Activated T-helper 17 cell treated with anti-CD3 and anti-CD28 coated beads, Interleukin-2, amount 50 U/mL, for 72 hours (primary cell): Measurements from ENCODE around the gene ADNP. TPM values are rescaled to one million over a fixed set of nuclear protein-coding genes. Genes with fewer than 3 reads are reported as not detected.
A peak's percentile ranks its signal among the peaks of the same experiment; 100 is the strongest.

Experiments used
- ATAC-seq: fragments of 150-1000 bp; cut with Tn5 transposase; replicated peaks from 2 replicates; pipeline ENCODE4 v1.10.0; 2021; ENCODE audit warnings: mild to moderate bottlenecking, moderate library complexity
- H3K27ac Mint-ChIP-seq: one replicate; pipeline ENCODE4 v1.8.0; 2022; ENCODE audit warnings: mixed read lengths
- H3K27me3 Mint-ChIP-seq: one replicate; pipeline ENCODE4 v1.8.0; 2022; ENCODE audit warnings: mixed read lengths
- H3K36me3 Mint-ChIP-seq: one replicate; pipeline ENCODE4 v1.8.0; 2022; ENCODE audit warnings: low read depth, mild to moderate bottlenecking, mixed read lengths
- H3K4me1 Mint-ChIP-seq: one replicate; pipeline ENCODE4 v1.8.0; 2022; ENCODE audit warnings: mixed read lengths
- H3K4me3 Mint-ChIP-seq: one replicate; pipeline ENCODE4 v1.8.0; 2022; ENCODE audit warnings: mild to moderate bottlenecking, mixed read lengths
- H3K9me3 Mint-ChIP-seq: one replicate; pipeline ENCODE4 v1.8.0; 2022; ENCODE audit warnings: mixed read lengths
- total RNA-seq, 2 donors: library from RNA; stranded (reverse); gene quantifications; one replicate each; pipeline ENCODE4 v1.2.3, GENCODE V29; 2022

Gene ADNP
- total RNA-seq, 2 donors from 2014 or later = 57.9 to 75.4 TPM

- Mint-ChIP-seq H3K4me3 (peak overlapping the region; percentile 97), H3K9me3 (no peaks in the 10 kb centered on the region), H3K27me3 (no peaks in the 10 kb centered on the region), H3K36me3 (peaks cover 94% of the 10 kb centered on the region), H3K27ac (peak overlapping the region; percentile 100), H3K4me1 (peaks cover 14% of the 10 kb centered on the region)
- no peak for ATAC-seq
These were observed 26.0 kb upstream of the ADNP start for GRCh38 chr20:50957276-50957675.

GRCh38 chr20:50953821-50954220 is 22.6 kb upstream of the ADNP start:
- H3K9me3 Mint-ChIP-seq = no peaks in the 10 kb centered on the region
- no peak for ATAC-seq
- no peak overlapping the region for H3K27ac Mint-ChIP-seq
- peaks cover 97% of the 10 kb centered on the region for H3K36me3 Mint-ChIP-seq
- peaks cover 14% of the 10 kb centered on the region for H3K4me1 Mint-ChIP-seq
- no peak overlapping the region for H3K4me3 Mint-ChIP-seq
- H3K27me3 Mint-ChIP-seq = no peaks in the 10 kb centered on the region

- H3K4me3 Mint-ChIP-seq = no peak overlapping the region
- peaks cover 14% of the 10 kb centered on the region for H3K4me1 Mint-ChIP-seq
- peak overlapping the region; percentile 28 for H3K27ac Mint-ChIP-seq
- no peaks in the 10 kb centered on the region for H3K27me3 Mint-ChIP-seq
- H3K9me3 Mint-ChIP-seq = no peaks in the 10 kb centered on the region
- ATAC-seq = peak; percentile 42
- peaks cover 97% of the 10 kb centered on the region for H3K36me3 Mint-ChIP-seq
These were observed 22.0 kb upstream of the ADNP start for GRCh38 chr20:50953196-50953595.

GRCh38 chr20:50948132-50948785 is 17.0 kb upstream of the ADNP start:
- Mint-ChIP-seq H3K27ac (peak overlapping the region; percentile 45), H3K36me3 (peaks cover 100% of the 10 kb centered on the region)

GRCh38 chr20:50943069-50943468 is 11.8 kb upstream of the ADNP start:
- H3K9me3 Mint-ChIP-seq = no peaks in the 10 kb centered on the region
- H3K27ac Mint-ChIP-seq = no peak overlapping the region
- no peaks in the 10 kb centered on the region for H3K4me1 Mint-ChIP-seq
- H3K36me3 Mint-ChIP-seq = peaks cover 97% of the 10 kb centered on the region
- H3K4me3 Mint-ChIP-seq = no peak overlapping the region
- ATAC-seq = no peak
- H3K27me3 Mint-ChIP-seq = no peaks in the 10 kb centered on the region

More at GRCh38 chr20:50948132-50948785, 17.0 kb upstream of the ADNP start:
- Mint-ChIP-seq H3K9me3 (no peaks in the 10 kb centered on the region), H3K4me3 (no peak overlapping the region), H3K4me1 (no peaks in the 10 kb centered on the region), H3K27me3 (no peaks in the 10 kb centered on the region)
- ATAC-seq = no peak

GRCh38 chr20:50933589-50933988 is 2.4 kb upstream of the ADNP start:
- peaks cover 13% of the 10 kb centered on the region for H3K4me1 Mint-ChIP-seq
- ATAC-seq = no peak
- no peak overlapping the region for H3K4me3 Mint-ChIP-seq
- H3K9me3 Mint-ChIP-seq = no peaks in the 10 kb centered on the region
- H3K27ac Mint-ChIP-seq = no peak overlapping the region
- peaks cover 93% of the 10 kb centered on the region for H3K36me3 Mint-ChIP-seq
- H3K27me3 Mint-ChIP-seq = no peaks in the 10 kb centered on the region

GRCh38 chr20:50932691-50933280 is 1.5 kb upstream of the ADNP start:
- peak overlapping the region; percentile 94 for H3K4me3 Mint-ChIP-seq
- H3K36me3 Mint-ChIP-seq = peaks cover 93% of the 10 kb centered on the region
- H3K27me3 Mint-ChIP-seq = no peaks in the 10 kb centered on the region
- H3K9me3 Mint-ChIP-seq = no peaks in the 10 kb centered on the region
- no peak for ATAC-seq
- peak overlapping the region; percentile 91 for H3K27ac Mint-ChIP-seq
- H3K4me1 Mint-ChIP-seq = peaks cover 17% of the 10 kb centered on the region

- Mint-ChIP-seq H3K9me3 (no peaks in the 10 kb centered on the region), H3K4me3 (peak overlapping the region; percentile 94), H3K4me1 (peaks cover 22% of the 10 kb centered on the region), H3K27ac (peak overlapping the region; percentile 91), H3K27me3 (no peaks in the 10 kb centered on the region), H3K36me3 (peaks cover 94% of the 10 kb centered on the region)
- no peak for ATAC-seq
These were observed 814 bp upstream of the ADNP start for GRCh38 chr20:50932016-50932485.

- peaks cover 94% of the 10 kb centered on the region for H3K36me3 Mint-ChIP-seq
- peak; percentile 31 for ATAC-seq
- H3K9me3 Mint-ChIP-seq = no peaks in the 10 kb centered on the region
- peak overlapping the region; percentile 94 for H3K4me3 Mint-ChIP-seq
- no peaks in the 10 kb centered on the region for H3K27me3 Mint-ChIP-seq
- H3K27ac Mint-ChIP-seq = peak overlapping the region; percentile 91
- peaks cover 24% of the 10 kb centered on the region for H3K4me1 Mint-ChIP-seq
These were observed 296 bp downstream of the ADNP start for GRCh38 chr20:50930976-50931305.

- H3K27ac Mint-ChIP-seq = peak overlapping the region; percentile 97
- peak overlapping the region; percentile 94 for H3K4me3 Mint-ChIP-seq
- H3K4me1 Mint-ChIP-seq = peaks cover 29% of the 10 kb centered on the region
- ATAC-seq = peak; percentile 5
- no peaks in the 10 kb centered on the region for H3K27me3 Mint-ChIP-seq
- no peaks in the 10 kb centered on the region for H3K9me3 Mint-ChIP-seq
- H3K36me3 Mint-ChIP-seq = peaks cover 94% of the 10 kb centered on the region
These were observed 880 bp downstream of the ADNP start for GRCh38 chr20:50930139-50930975.

GRCh38 chr20:50929299-50930138 is 1.7 kb downstream of the ADNP start:
- ATAC-seq = peak; percentile 81
- H3K9me3 Mint-ChIP-seq = no peaks in the 10 kb centered on the region
- H3K27ac Mint-ChIP-seq = peak overlapping the region; percentile 97
- peaks cover 36% of the 10 kb centered on the region for H3K4me1 Mint-ChIP-seq
- H3K4me3 Mint-ChIP-seq = peak overlapping the region; percentile 94
- H3K36me3 Mint-ChIP-seq = peaks cover 93% of the 10 kb centered on the region
- no peaks in the 10 kb centered on the region for H3K27me3 Mint-ChIP-seq

GRCh38 chr20:50928469-50928868 is 2.8 kb downstream of the ADNP start:
- Mint-ChIP-seq H3K4me1 (peaks cover 36% of the 10 kb centered on the region), H3K9me3 (no peaks in the 10 kb centered on the region), H3K27ac (peak overlapping the region; percentile 97), H3K4me3 (peak overlapping the region; percentile 94), H3K27me3 (no peaks in the 10 kb centered on the region), H3K36me3 (peaks cover 93% of the 10 kb centered on the region)
- ATAC-seq = no peak

GRCh38 chr20:50926530-50926929 is 4.7 kb downstream of the ADNP start:
- Mint-ChIP-seq H3K9me3 (no peaks in the 10 kb centered on the region), H3K4me1 (peaks cover 39% of the 10 kb centered on the region), H3K36me3 (peaks cover 88% of the 10 kb centered on the region), H3K27me3 (no peaks in the 10 kb centered on the region), H3K27ac (no peak overlapping the region), H3K4me3 (no peak overlapping the region)
- no peak for ATAC-seq
